ENCODE measurements around the gene B3GALT6.

The B3GALT6 gene

GRCh38 chr1:1267488-1268283 lies 35.6 kb downstream of the B3GALT6 start:
- DNase-seq = no peak

- DNase-seq = no peak
These were observed 36.2 kb downstream of the B3GALT6 start for GRCh38 chr1:1268284-1268682.

- DNase-seq = no peak
These were observed 38.8 kb downstream of the B3GALT6 start for GRCh38 chr1:1270813-1271212.

- DNase-seq = no peak
These were observed 40.5 kb downstream of the B3GALT6 start for GRCh38 chr1:1272341-1273208.

GRCh38 chr1:1273209-1273511 lies 41.1 kb downstream of the B3GALT6 start:
- DNase-seq = no peak

- DNase-seq = peak; percentile 96
These were observed 41.7 kb downstream of the B3GALT6 start, which contains the start of gene UBE2J2 for GRCh38 chr1:1273512-1274298. Gene UBE2J2 (minus strand): TSS chr1:1273854. CDS start chr1:1267992, 5,862 bp downstream.

- no peak for DNase-seq
These were observed 42.4 kb downstream of the B3GALT6 start for GRCh38 chr1:1274299-1274930.

GRCh38 chr1:1274931-1275431 lies 42.9 kb downstream of the B3GALT6 start:
- DNase-seq = no peak

GRCh38 chr1:1275836-1276235 lies 43.8 kb downstream of the B3GALT6 start:
- DNase-seq = no peak

GRCh38 chr1:1278620-1279019 lies 46.6 kb downstream of the B3GALT6 start:
- DNase-seq = no peak

- DNase-seq = no peak
These were observed 47.0 kb downstream of the B3GALT6 start for GRCh38 chr1:1279028-1279427.

- no peak for DNase-seq
These were observed 48.9 kb downstream of the B3GALT6 start for GRCh38 chr1:1280782-1281481.

- peak; percentile 38 for DNase-seq
These were observed 49.7 kb downstream of the B3GALT6 start for GRCh38 chr1:1281533-1282321.

GRCh38 chr1:1282998-1283397 lies 51.0 kb downstream of the B3GALT6 start:
- peak; percentile 62 for DNase-seq

- no peak for DNase-seq
These were observed 51.8 kb downstream of the B3GALT6 start for GRCh38 chr1:1283821-1284220.
